ENCODE data around the gene TOP3A. TPM values are rescaled to one million over a fixed set of nuclear protein-coding genes. Genes with fewer than 3 reads are reported as not detected.

Gene TOP3A
- total and polyA plus RNA-seq, 2 of the 13 experiments (the other 11 are each of a cell fraction or from before 2014, with no cell fraction given): 16.9 to 36.8 TPM

DNA sequence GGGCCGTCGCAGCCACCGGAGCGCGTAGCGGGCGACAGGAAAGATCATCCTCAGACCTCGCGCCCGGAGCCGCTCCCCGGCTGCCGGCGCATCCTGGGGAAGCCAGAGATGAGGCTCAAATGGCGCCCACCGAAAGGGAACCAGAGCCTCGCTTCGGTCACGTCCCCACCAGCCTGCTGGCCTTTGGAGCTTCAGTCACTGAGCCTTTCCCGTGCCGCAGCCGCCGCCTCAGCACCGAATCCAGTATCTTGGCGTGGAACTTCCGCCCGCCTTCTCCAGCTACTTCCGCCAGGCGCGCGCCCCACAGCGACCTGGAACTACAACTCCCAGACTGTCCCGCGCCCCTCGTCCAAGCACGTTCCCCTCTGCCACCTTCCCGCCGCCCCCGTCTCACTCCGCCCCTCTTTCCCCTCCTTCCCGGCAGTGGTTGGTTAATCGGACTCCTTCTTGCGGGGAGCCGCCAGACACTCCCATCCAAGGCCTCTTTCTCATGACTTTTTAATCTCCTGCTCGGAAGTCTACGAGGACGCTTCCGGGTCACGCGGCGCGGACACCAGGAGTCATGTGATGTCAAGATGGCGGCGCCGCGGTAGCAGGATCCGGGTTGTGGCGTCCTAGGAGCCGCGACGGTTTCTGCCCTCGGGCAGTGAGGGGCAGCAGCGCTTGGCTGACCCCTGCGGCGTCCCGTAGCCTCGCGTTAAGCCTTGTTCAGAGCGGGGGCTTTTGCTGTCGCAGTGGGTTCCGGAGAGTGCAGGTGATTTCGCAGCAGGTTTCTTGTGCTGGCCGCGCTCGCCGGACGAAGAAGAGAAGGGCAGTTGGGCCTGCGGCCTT is at the start of gene TOP3A, which contains the start of gene SMCR8 (continued):
- TF ChIP-seq, protein P1, sequence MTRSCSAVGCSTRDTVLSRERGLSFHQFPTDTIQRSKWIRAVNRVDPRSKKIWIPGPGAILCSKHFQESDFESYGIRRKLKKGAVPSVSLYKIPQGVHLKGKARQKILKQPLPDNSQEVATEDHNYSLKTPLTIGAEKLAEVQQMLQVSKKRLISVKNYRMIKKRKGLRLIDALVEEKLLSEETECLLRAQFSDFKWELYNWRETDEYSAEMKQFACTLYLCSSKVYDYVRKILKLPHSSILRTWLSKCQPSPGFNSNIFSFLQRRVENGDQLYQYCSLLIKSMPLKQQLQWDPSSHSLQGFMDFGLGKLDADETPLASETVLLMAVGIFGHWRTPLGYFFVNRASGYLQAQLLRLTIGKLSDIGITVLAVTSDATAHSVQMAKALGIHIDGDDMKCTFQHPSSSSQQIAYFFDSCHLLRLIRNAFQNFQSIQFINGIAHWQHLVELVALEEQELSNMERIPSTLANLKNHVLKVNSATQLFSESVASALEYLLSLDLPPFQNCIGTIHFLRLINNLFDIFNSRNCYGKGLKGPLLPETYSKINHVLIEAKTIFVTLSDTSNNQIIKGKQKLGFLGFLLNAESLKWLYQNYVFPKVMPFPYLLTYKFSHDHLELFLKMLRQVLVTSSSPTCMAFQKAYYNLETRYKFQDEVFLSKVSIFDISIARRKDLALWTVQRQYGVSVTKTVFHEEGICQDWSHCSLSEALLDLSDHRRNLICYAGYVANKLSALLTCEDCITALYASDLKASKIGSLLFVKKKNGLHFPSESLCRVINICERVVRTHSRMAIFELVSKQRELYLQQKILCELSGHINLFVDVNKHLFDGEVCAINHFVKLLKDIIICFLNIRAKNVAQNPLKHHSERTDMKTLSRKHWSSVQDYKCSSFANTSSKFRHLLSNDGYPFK (CRISPR knock-in tag; IDR thresholded peaks at IDR 0.05; ENCODE audit: borderline replicate concordance): peak; percentile 54; the same call in 1 of the 2 replicates
- TF ChIP-seq, protein P2, sequence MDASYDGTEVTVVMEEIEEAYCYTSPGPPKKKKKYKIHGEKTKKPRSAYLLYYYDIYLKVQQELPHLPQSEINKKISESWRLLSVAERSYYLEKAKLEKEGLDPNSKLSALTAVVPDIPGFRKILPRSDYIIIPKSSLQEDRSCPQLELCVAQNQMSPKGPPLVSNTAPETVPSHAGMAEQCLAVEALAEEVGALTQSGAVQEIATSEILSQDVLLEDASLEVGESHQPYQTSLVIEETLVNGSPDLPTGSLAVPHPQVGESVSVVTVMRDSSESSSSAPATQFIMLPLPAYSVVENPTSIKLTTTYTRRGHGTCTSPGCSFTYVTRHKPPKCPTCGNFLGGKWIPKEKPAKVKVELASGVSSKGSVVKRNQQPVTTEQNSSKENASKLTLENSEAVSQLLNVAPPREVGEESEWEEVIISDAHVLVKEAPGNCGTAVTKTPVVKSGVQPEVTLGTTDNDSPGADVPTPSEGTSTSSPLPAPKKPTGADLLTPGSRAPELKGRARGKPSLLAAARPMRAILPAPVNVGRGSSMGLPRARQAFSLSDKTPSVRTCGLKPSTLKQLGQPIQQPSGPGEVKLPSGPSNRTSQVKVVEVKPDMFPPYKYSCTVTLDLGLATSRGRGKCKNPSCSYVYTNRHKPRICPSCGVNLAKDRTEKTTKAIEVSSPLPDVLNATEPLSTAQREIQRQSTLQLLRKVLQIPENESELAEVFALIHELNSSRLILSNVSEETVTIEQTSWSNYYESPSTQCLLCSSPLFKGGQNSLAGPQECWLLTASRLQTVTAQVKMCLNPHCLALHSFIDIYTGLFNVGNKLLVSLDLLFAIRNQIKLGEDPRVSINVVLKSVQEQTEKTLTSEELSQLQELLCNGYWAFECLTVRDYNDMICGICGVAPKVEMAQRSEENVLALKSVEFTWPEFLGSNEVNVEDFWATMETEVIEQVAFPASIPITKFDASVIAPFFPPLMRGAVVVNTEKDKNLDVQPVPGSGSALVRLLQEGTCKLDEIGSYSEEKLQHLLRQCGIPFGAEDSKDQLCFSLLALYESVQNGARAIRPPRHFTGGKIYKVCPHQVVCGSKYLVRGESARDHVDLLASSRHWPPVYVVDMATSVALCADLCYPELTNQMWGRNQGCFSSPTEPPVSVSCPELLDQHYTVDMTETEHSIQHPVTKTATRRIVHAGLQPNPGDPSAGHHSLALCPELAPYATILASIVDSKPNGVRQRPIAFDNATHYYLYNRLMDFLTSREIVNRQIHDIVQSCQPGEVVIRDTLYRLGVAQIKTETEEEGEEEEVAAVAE (CRISPR knock-in tag; IDR thresholded peaks at IDR 0.05; ENCODE audit: borderline replicate concordance): peak; percentile 68; the same call in 1 of the 2 replicates
- TF ChIP-seq KMT2B (CRISPR knock-in tag; IDR thresholded peaks at IDR 0.05) (peak; percentile 93), HHEX (CRISPR knock-in tag; IDR thresholded peaks at IDR 0.05) (no peak), ETV5 (CRISPR knock-in tag; IDR thresholded peaks at IDR 0.05; ENCODE audit: borderline replicate concordance) (0 out of 2 replicates have a peak, but pooled peaks have one; percentile 18), AKAP8 (CRISPR knock-in tag; IDR thresholded peaks at IDR 0.05) (0 out of 2 replicates have a peak, but pooled peaks have one; percentile 23), ZNF292 (CRISPR knock-in tag; IDR thresholded peaks at IDR 0.05; ENCODE audit: borderline replicate concordance, low read depth) (peak; percentile 73; the same call in 1 of the 2 replicates), POLR2AphosphoS2 (IDR thresholded peaks at IDR 0.05; ENCODE audit: low read depth, low read length) (no peak), ZNF780A (CRISPR knock-in tag; IDR thresholded peaks at IDR 0.05) (0 out of 2 replicates have a peak, but pooled peaks have one; percentile 64), NKX3-1 (CRISPR knock-in tag; IDR thresholded peaks at IDR 0.05) (0 out of 2 replicates have a peak, but pooled peaks have one; percentile 3), SAP130 (CRISPR knock-in tag; IDR thresholded peaks at IDR 0.05; ENCODE audit: low read depth) (peak; percentile 91), ZNF33B (CRISPR knock-in tag; IDR thresholded peaks at IDR 0.05) (peak; percentile 8; the same call in 1 of the 2 replicates), POGZ (CRISPR knock-in tag; IDR thresholded peaks at IDR 0.05) (no peak), MZF1 (CRISPR knock-in tag; IDR thresholded peaks at IDR 0.05; ENCODE audit: borderline replicate concordance) (peak; percentile 20; the same call in 1 of the 2 replicates), MIER3 (CRISPR knock-in tag; IDR thresholded peaks at IDR 0.05; ENCODE audit: borderline replicate concordance) (no peak)
- TF ChIP-seq, protein P3, sequence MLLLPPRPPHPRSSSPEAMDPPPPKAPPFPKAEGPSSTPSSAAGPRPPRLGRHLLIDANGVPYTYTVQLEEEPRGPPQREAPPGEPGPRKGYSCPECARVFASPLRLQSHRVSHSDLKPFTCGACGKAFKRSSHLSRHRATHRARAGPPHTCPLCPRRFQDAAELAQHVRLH (CRISPR knock-in tag; IDR thresholded peaks at IDR 0.05; ENCODE audit: borderline replicate concordance, low read depth): peak; percentile 17; the same call in 1 of the 2 replicates
- TF ChIP-seq, protein P4, sequence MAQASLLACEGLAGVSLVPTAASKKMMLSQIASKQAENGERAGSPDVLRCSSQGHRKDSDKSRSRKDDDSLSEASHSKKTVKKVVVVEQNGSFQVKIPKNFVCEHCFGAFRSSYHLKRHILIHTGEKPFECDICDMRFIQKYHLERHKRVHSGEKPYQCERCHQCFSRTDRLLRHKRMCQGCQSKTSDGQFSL (CRISPR knock-in tag; IDR thresholded peaks at IDR 0.05): no peak
- TF ChIP-seq, protein P5, sequence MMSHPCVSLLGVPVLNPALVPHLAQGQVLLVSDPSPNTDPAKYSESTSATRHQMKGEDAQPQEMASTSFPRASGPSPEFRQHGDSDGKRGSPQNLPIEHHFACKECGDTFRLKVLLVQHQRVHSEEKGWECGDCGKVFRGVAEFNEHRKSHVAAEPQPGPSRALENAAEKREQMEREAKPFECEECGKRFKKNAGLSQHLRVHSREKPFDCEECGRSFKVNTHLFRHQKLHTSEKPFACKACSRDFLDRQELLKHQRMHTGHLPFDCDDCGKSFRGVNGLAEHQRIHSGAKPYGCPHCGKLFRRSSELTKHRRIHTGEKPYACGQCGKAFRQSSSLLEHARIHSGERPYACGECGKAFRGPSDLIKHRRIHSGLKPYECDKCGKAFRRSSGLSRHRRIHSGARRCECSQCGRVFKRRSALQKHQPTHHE (CRISPR knock-in tag; IDR thresholded peaks at IDR 0.05; ENCODE audit: borderline replicate concordance): peak; percentile 91; the same call in 1 of the 2 replicates

Measured in HepG2 (cell line).